COLO668 (cell line): ENCODE measurements around the gene APBB2.
A peak's percentile ranks its signal among the peaks of the same experiment; 100 is the strongest.
"Not testable (repeated sequence)": the region's sequence is repeated elsewhere in the genome, so short reads cannot be mapped to it uniquely, and the experiment has no call there.

Source experiments
- DNase-seq: peaks from one replicate; lab custom pipeline; 2025; ENCODE audit not compliant: unreplicated experiment; lab: John Stamatoyannopoulos, UW

The APBB2 gene

GRCh38 chr4:40916880-40917279, 297.5 kb downstream of the APBB2 start:
- DNase-seq = peak; percentile 29

- DNase-seq = no peak
Observed at GRCh38 chr4:40916218-40916555, 298.2 kb downstream of the APBB2 start.

DNA sequence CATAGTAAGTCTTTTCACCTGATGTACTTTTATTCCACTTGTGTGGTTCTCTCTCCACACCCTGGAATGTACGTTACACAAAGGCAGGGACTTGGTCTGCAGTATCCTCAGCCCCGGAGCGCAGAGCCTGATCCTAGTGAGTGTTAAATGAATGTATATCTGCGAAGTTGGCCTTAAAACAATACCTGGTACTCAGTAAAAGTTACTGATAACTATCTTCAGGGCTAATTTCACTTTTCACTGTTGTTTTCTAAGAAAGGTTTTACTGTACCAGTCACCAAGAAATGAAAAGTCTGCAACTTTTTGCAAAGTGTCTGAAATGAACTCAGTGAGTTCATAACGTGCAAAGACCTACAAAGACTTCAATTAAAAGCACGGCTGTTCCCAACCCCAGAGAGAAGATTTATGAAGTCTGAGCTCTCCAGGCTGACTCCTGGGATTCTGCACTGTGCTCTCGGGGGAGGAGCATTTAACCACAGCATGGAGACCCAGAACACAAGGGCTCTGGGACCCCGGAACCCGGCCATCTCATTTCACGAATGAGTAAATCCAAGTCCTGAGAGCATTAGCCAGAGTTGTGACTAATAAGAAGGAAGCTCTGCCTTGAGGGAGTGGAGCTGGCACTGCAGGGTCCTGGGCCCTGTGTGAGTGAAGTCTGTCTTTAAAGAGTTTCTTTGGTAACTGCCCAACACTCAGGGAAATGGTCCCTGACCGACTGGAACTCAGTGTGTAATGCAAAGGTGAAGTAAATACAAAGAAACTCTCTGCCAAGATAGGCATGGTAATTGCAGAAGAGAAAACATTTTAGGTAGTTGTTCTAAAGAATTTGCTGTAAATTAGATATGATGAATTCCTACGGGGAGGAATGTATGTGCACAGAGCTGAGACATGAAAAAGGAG, 298.8 kb downstream of the APBB2 start:
- no peak for DNase-seq

- DNase-seq = no peak
Observed at GRCh38 chr4:40912460-40913184, 301.7 kb downstream of the APBB2 start.

- DNase-seq = no peak
Observed at GRCh38 chr4:40910706-40911105, 303.6 kb downstream of the APBB2 start.

- DNase-seq = no peak
Observed at GRCh38 chr4:40909363-40909876, 304.9 kb downstream of the APBB2 start.

GRCh38 chr4:40908702-40909362, 305.5 kb downstream of the APBB2 start:
- peak; percentile 57 for DNase-seq

GRCh38 chr4:40908297-40908696, 306.0 kb downstream of the APBB2 start:
- no peak for DNase-seq

DNA sequence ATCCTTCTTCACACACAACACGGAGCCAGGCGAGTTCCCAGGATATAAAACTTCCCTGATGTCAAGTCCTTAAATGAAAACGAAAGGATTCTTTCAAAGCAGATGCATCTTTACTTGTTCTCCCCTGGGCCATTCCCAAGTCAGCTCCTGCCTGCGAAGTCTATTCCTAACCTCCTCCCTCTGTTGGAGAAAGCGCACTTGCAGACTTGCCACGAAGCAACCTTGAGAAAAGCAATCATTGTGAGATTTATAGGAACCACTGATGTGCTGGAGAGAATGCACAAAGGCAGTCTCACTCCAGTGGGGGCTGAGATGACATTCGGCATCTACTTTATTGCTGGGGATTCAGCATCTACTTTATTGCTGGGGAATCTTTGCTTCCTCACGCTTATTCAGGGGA, 308.9 kb downstream of the APBB2 start:
- DNase-seq = no peak

- not testable (repeated sequence) for DNase-seq
Observed at GRCh38 chr4:40900531-40900930, 313.8 kb downstream of the APBB2 start.

DNA sequence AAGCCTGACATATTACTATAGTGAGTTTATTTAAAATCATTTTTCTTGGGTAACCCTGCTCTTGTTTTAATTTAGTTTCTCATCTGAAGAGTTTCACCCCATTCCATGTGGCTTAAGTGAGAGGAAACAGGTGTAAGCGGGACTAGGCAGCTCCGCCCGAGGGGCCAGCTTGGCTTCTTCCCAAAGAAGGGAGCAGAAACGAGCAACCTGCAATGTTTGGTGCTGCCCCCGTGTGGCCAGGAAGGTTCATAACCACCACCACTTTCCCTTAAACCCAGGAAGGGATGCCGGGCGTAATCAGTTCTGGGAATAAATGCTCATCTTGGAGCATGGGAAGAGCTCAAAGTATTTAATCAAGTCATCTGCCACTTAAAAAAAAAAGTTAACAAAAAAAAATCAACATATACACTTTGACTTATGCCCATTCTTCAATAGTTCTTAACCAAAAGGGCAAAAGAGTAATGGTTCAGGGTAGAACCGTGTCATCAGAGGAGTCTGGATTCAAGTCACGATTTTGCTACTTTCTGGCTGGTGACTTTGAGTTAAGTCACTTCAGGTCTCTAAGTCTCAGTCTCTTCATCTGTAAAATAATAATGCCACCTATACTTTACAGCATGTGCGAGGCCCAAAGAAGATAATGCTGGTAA, 316.7 kb downstream of the APBB2 start:
- DNase-seq = peak; percentile 78

GRCh38 chr4:40890764-40891163, 323.6 kb downstream of the APBB2 start:
- DNase-seq = no peak

- no peak for DNase-seq
Observed at GRCh38 chr4:40890199-40890598, 324.1 kb downstream of the APBB2 start.

DNA sequence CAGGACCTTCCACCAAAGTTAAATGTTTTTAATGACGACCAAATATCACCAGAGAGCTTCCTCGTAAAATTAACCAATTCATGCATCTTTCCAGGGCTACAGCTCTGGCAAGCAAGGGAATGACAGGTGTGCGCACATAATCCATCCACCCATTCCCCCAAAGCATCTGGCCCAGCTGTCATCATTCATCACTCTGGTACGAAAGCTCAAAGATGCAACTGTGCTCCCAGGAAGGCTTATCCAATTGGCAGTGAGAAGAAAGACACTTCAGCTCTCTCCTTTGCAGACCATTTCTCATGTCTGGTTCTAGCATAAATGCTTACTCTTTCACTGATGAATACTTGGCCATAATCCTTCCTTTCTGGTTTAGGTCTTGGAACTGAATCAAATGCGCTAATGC, 325.4 kb downstream of the APBB2 start:
- DNase-seq = no peak

DNA sequence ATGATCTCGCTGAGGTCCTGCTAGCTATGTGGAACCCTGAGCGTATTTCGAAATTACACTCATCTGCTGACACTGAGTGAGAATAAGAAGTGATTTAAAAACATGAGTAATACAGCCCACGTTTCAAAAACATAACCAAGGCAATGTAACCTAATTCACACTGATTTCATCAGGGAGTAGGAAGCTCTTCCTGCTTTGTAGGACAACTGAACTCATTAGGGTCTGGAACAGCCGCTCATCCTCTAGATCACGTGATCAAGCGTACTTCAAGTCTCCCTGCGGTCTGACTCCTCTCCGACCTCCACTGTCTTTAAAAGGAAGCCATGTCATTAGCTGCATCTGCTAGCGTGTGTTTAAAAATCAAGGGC, 326.6 kb downstream of the APBB2 start:
- no peak for DNase-seq

GRCh38 chr4:40886931-40887763, 327.2 kb downstream of the APBB2 start:
- no peak for DNase-seq

DNA sequence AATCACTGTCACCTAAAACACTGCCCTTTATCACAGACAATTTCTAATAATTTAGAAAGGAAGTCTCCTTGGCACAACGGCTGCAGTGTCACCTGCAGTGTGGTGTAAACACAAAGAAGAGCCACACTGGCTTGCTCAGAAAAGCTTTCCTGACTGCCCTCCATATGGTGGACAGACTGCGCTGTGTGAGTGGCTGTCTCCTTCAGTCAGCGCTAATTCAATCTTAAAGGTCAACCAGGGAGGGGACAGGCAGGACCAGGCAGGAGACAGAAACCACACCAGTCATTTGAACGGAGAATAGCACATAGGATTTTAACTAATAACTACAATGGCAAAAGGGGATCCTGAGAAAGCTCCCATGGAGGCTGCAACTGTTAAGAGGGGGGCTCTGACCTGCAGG, 332.5 kb downstream of the APBB2 start:
- no peak for DNase-seq

DNA sequence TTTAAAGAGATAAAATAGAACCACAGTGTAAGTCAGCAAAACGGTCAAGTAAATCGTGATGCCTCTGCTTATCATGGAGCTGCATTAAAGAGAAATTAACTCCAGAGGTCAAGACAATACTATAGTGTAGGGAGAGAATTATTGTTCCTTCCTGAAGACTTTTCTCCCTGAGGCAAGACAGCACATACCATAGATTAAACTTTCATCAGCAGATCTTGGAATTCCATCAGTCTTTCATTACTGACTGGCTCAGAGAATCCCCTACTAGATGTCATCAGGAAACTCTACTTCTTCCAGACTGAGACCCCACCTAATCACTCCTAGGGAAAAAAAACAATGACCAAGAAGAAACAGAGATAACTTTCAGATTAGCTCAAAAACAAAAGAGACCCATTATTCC, 333.2 kb downstream of the APBB2 start:
- no peak for DNase-seq

- no peak for DNase-seq
Observed at GRCh38 chr4:40878548-40879055, 335.7 kb downstream of the APBB2 start.

- DNase-seq = no peak
Observed at GRCh38 chr4:40877081-40877480, 337.3 kb downstream of the APBB2 start.
